HCT116 (cell line): ENCODE measurements around the gene TTLL3. TPM values are rescaled to one million over a fixed set of nuclear protein-coding genes. Genes with fewer than 3 reads are reported as not detected.

Experiments
- ATAC-seq: fragments of 200-7000 bp; cut with Tn5 transposase; 2 replicates; pipeline ENCODE4 v1.9.1; 2020; ENCODE audit warnings: mild to moderate bottlenecking, moderate library complexity
- BruUV-seq: library from RNA; stranded (reverse); fragments of 400-500 nt; replicated peaks from 2 replicates; lab custom pipeline; 2021; lab: Mats Ljungman, UMichigan
- CTCF ChIA-PET: fragments of 300-600 bp; sonication (Branson Sonifier 250); formaldehyde crosslinking; loops from one replicate; lab custom pipeline; 2021; ENCODE audit warnings: antibody characterized with exemption; lab: Charles Lee
- POLR2A ChIA-PET: fragments of 300-600, 350-600 bp; sonication (Branson Sonifier 250); formaldehyde crosslinking; loops from one replicate; lab custom pipeline; 2021; ENCODE audit warnings: antibody characterized with exemption; lab: Charles Lee
- RAD21 ChIA-PET, 2 experiments: fragments of 300-600 bp; sonication (Branson Sonifier 250); formaldehyde crosslinking; loops; one replicate each; lab custom pipeline; 2023; ENCODE audit warnings: low total read pairs in 2 of 2; ENCODE audit not compliant: uncharacterized antibody in 2 of 2, unreplicated experiment in 2 of 2, low non-redundant PET in 1 of 2; lab: Charles Lee
- DNase-seq: peaks from one replicate; pipeline ENCODE4 v3.0.0-alpha.2; 2010; ENCODE audit warnings: low read depth, low spot score
- H2AFZ ChIP-seq: fragments of 200-600 bp; shearing (Covaris generic), sonication (generic); 2 replicates; pipeline ENCODE4 v1.6.1; 2017; ENCODE audit warnings: low read depth, mixed run types, mixed read lengths, antibody characterized with exemption, low read length; ENCODE audit not compliant: poor library complexity, severe bottlenecking
- H3K27ac ChIP-seq: 2 replicates; pipeline ENCODE4 v1.5.1; 2012; ENCODE audit warnings: low read depth, low read length
- H3K27me3 ChIP-seq: fragments of 200-600 bp; sonication (generic); 2 replicates; pipeline ENCODE4 v1.6.1; 2016; ENCODE audit warnings: mixed run types, low read length, mixed read lengths; ENCODE audit not compliant: insufficient read depth
- H3K36me3 ChIP-seq, 2 experiments: fragments of 200-500 bp in 1 of 2; fragments of 200-600 bp in 1 of 2; sonication (Bioruptor generic) in 1 of 2; sonication (generic) in 1 of 2; 2 replicates each; pipeline versions ENCODE4 v1.5.1 to v1.6.1; 2014 to 2016; ENCODE audit warnings: low read length in 2 of 2, inconsistent platforms in 1 of 2, mixed read lengths in 1 of 2, mixed run types in 1 of 2; ENCODE audit not compliant: insufficient read depth in 2 of 2, control insufficient read depth in 1 of 2
- H3K4me1 ChIP-seq, 2 experiments: fragments of 200-600 bp in 1 of 2; sonication (generic) in 1 of 2; 2 replicates each; pipeline versions ENCODE4 v1.5.1 to v1.6.1; 2012 to 2017; ENCODE audit warnings: low read length in 2 of 2, inconsistent platforms in 1 of 2, mild to moderate bottlenecking in 1 of 2, mixed read lengths in 1 of 2, mixed run types in 1 of 2, moderate library complexity in 1 of 2; ENCODE audit not compliant: insufficient read depth in 2 of 2, control insufficient read depth in 1 of 2
- H3K4me2 ChIP-seq: fragments of 200-600 bp; sonication (generic); 2 replicates; pipeline ENCODE4 v1.6.1; 2017; ENCODE audit warnings: mixed run types, low read length, mixed read lengths
- H3K4me3 ChIP-seq, 2 experiments: fragments of 200-600 bp in 1 of 2; sonication (generic) in 1 of 2; replicated peaks in 1 of 2; 2 replicates each; pipeline ENCODE4 v1.5.1; 2011 to 2016; ENCODE audit warnings: low read length in 2 of 2, control low read depth in 1 of 2, low read depth in 1 of 2, mild to moderate bottlenecking in 1 of 2, mixed read lengths in 1 of 2, mixed run types in 1 of 2
- H3K79me2 ChIP-seq: fragments of 200-600 bp; sonication (generic); 2 replicates; pipeline ENCODE4 v1.6.1; 2017; ENCODE audit warnings: mild to moderate bottlenecking, mixed run types, low read length, moderate library complexity, mixed read lengths; ENCODE audit not compliant: insufficient read depth
- H3K9ac ChIP-seq: fragments of 200-600 bp; sonication (generic); 2 replicates; pipeline ENCODE4 v1.6.1; 2016; ENCODE audit warnings: low read length, mixed read lengths
- H3K9me2 ChIP-seq: fragments of 200-600 bp; sonication (generic), shearing (Covaris generic); 2 replicates; pipeline ENCODE4 v1.6.1; 2017; ENCODE audit warnings: mixed run types, mild to moderate bottlenecking, moderate library complexity; ENCODE audit not compliant: insufficient read depth
- H3K9me3 ChIP-seq, 2 experiments: fragments of 200-500 bp in 1 of 2; fragments of 200-600 bp in 1 of 2; sonication (Bioruptor generic) in 1 of 2; sonication (generic) in 1 of 2; 2 replicates each; pipeline ENCODE4 v1.6.1; 2014 to 2017; ENCODE audit warnings: low read length in 2 of 2, mixed read lengths in 2 of 2, inconsistent platforms in 1 of 2, low read depth in 1 of 2, mild to moderate bottlenecking in 1 of 2, mixed run types in 1 of 2, moderate library complexity in 1 of 2; ENCODE audit not compliant: control insufficient read depth in 1 of 2, insufficient read depth in 1 of 2
- H4K20me1 ChIP-seq: fragments of 200-600 bp; sonication (generic), shearing (Covaris generic); 2 replicates; pipeline ENCODE4 v1.6.1; 2017; ENCODE audit warnings: mixed run types, mild to moderate bottlenecking, moderate library complexity; ENCODE audit not compliant: insufficient read depth
- ATF3 ChIP-seq: IDR thresholded peaks from 2 replicates; pipeline ENCODE4 v1.6.1; 2012
- CBX3 ChIP-seq: IDR thresholded peaks from 2 replicates; pipeline ENCODE4 v1.6.1; 2012; ENCODE audit warnings: low read depth
- EZH2phosphoT487 ChIP-seq: fragments of 200-600 bp; IDR thresholded peaks from 2 replicates; pipeline ENCODE4 v1.6.1; 2018; ENCODE audit warnings: antibody characterized with exemption, borderline replicate concordance
- JUND ChIP-seq: IDR thresholded peaks from 2 replicates; pipeline ENCODE4 v1.6.1; 2012
- POLR2A ChIP-seq: IDR thresholded peaks from 2 replicates; pipeline ENCODE4 v1.7.0; 2011; ENCODE audit warnings: borderline replicate concordance; ENCODE audit not compliant: insufficient read depth, insufficient read length; ENCODE audit errors: extremely low read depth
- RAD21 ChIP-seq: IDR thresholded peaks from 2 replicates; pipeline ENCODE4 v1.6.1; 2012; ENCODE audit warnings: low read depth, mild to moderate bottlenecking
- SRF ChIP-seq: IDR thresholded peaks from 2 replicates; pipeline ENCODE4 v1.6.1; 2012; ENCODE audit warnings: low read depth
- YY1 ChIP-seq: IDR thresholded peaks from 2 replicates; pipeline ENCODE4 v1.6.1; 2011; ENCODE audit warnings: low read length, low read depth, moderate library complexity, mild to moderate bottlenecking; ENCODE audit not compliant: insufficient replicate concordance; ENCODE audit errors: extremely low read depth
- intact Hi-C: fragments of 100-400 bp; cut with micrococcal nuclease; formaldehyde crosslinking; loops from 2 replicates; pipeline ENCODE4 v1.10.0; 2022
- total RNA-seq: library from RNA; stranded (reverse); gene quantifications from one replicate; pipeline ENCODE4 v1.2.1, GENCODE V29; 2021; ENCODE audit not compliant: unreplicated experiment

Gene TTLL3
- total RNA-seq, 1 experiment from 2014 or later = 40.3 TPM

DNA sequence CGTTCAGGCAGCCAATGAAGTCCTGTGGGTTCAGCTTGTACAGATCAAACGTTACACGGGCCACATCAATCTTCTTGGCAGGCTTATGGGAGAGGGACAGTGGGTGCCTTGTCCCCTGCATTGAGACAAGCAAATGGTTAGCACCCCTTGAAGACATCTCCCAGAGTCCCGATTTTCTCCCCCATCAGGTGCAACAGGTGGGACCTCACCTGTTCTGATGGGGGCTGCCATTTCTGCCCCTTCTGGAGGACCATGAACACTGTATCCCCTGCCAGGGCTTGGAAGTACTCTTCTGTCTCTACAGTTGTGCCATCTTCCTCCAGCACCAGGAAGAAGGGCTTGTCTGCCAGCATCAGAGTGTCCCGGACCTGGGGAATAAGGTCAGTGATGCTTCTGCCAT, 59.9 kb downstream of the TTLL3 start:
- TF ChIP-seq JUND = no peak
- TF ChIP-seq YY1 = no peak
- H3K4me2 ChIP-seq = no peak overlapping the region
- DNase-seq = no peak
- no peaks in the 10 kb centered on the region for H3K36me3 ChIP-seq
- H3K9ac ChIP-seq = no peak overlapping the region
- H3K27me3 ChIP-seq = no peaks in the 10 kb centered on the region
- BruUV-seq = no TSS peak
- no peak overlapping the region for H3K4me3 ChIP-seq
- intact Hi-C loops = no loop called here
- no peaks in the 10 kb centered on the region for H4K20me1 ChIP-seq
- H3K4me1 ChIP-seq = peaks cover 0 to 20% of the 10 kb centered on the region in 2 experiments; a peak in 2 of 4 replicates
- no peaks in the 10 kb centered on the region for H3K79me2 ChIP-seq
- RAD21 ChIA-PET = no interaction called here
- no peak overlapping the region for H3K27ac ChIP-seq
- no peaks in the 10 kb centered on the region for H3K9me3 ChIP-seq
- H3K9me2 ChIP-seq = no peaks in the 10 kb centered on the region
- no peak for ATAC-seq
- CTCF ChIA-PET = no interaction called here
- no peak overlapping the region for H2AFZ ChIP-seq
- POLR2A ChIA-PET = no interaction called here

DNA sequence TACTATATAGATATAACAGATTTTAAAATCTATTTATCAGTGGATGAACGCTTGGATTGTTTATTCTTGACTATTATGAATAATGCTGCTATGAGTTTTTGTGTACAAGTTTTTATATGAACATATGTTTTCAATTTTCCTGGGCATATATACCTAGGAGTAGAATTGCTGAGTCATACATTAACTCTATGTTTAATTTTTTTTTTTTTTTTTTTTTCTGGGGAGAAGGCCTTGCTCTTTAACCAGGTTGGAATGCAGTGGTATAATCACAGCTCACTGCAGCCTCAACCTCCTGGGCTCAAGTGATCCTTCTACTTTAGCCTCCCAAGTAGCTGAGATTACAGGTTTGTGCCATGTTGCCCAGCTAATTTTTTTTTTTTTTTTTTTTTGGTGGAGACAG, 60.9 kb downstream of the TTLL3 start:
- peaks cover 0 to 20% of the 10 kb centered on the region in 2 experiments; a peak in 2 of 4 replicates for H3K4me1 ChIP-seq
- no peaks in the 10 kb centered on the region for H3K27me3 ChIP-seq
- ChIA-PET CTCF (no interaction called here), POLR2A (no interaction called here), RAD21 (no interaction called here)
- H3K9ac ChIP-seq = no peak overlapping the region
- H3K79me2 ChIP-seq = no peaks in the 10 kb centered on the region
- no peaks in the 10 kb centered on the region for H3K36me3 ChIP-seq
- no peak for DNase-seq
- H3K4me2 ChIP-seq = no peak overlapping the region
- no peaks in the 10 kb centered on the region for H3K9me3 ChIP-seq
- no peak for ATAC-seq
- no peak for TF ChIP-seq RAD21
- TF ChIP-seq EZH2phosphoT487 = no peak
- no peak for TF ChIP-seq YY1
- TF ChIP-seq POLR2A = no peak
- no peak for TF ChIP-seq SRF
- TF ChIP-seq ATF3 = no peak
- TF ChIP-seq CBX3 = no peak
- H3K27ac ChIP-seq = no peak overlapping the region; the same call in 1 of the 2 replicates
- peak overlapping the region; percentile 16 for H2AFZ ChIP-seq
- H3K9me2 ChIP-seq = no peaks in the 10 kb centered on the region
- no TSS peak for BruUV-seq
- intact Hi-C loops = no loop called here
- no peak overlapping the region for H3K4me3 ChIP-seq
- no peaks in the 10 kb centered on the region for H4K20me1 ChIP-seq
